K562 (cell line): ENCODE results near the gene ADM2. TPM values are rescaled to one million over a fixed set of nuclear protein-coding genes. Genes with fewer than 3 reads are reported as not detected.

Source experiments
- BRD9 ChIP-seq: fragments of 450-650 bp; IDR thresholded peaks from 2 replicates; pipeline ENCODE4 v1.6.1; 2018; ENCODE audit warnings: low read depth; ENCODE audit not compliant: partially characterized antibody
- CCNT2 ChIP-seq: IDR thresholded peaks from 2 replicates; pipeline ENCODE4 v1.6.1; 2011; ENCODE audit warnings: borderline replicate concordance, low read depth, mild to moderate bottlenecking, moderate library complexity, mixed read lengths, low read length; ENCODE audit not compliant: insufficient read length; ENCODE audit errors: extremely low read depth
- CLOCK ChIP-seq: fragments of 250-450 bp; sonication (Bioruptor Pico); IDR thresholded peaks from 2 replicates; pipeline ENCODE4 v1.4.0; 2020; ENCODE audit warnings: mild to moderate bottlenecking, moderate library complexity, borderline replicate concordance
- GATAD2A ChIP-seq: fragments of 450-650 bp; IDR thresholded peaks from 2 replicates; pipeline ENCODE4 v1.6.1; 2017
- JUND ChIP-seq, 2 experiments: IDR thresholded peaks; 2 replicates in 1 of 2; 3 replicates in 1 of 2; pipeline ENCODE4 v1.6.1; 2011; ENCODE audit warnings: borderline replicate concordance in 2 of 2, low read depth in 2 of 2, low read length in 2 of 2, improper control_type of control experiment in 1 of 2, missing biosample characterization in 1 of 2, missing genetic modification characterization in 1 of 2, missing genetic modification reagents in 1 of 2
- KAT7 ChIP-seq: sonication (generic); formaldehyde crosslinking; IDR thresholded peaks from 2 replicates; pipeline ENCODE4 v1.8.0; 2022; ENCODE audit warnings: missing genetic modification reagents, mild to moderate bottlenecking, borderline replicate concordance
- KDM2B ChIP-seq: fragments of 250-450 bp; sonication (Bioruptor Pico); IDR thresholded peaks from 2 replicates; pipeline ENCODE4 v1.8.0; 2021; ENCODE audit warnings: mild to moderate bottlenecking, moderate library complexity
- KLF6 ChIP-seq: fragments of 250-450 bp; sonication (Bioruptor Pico); IDR thresholded peaks from 2 replicates; pipeline ENCODE4 v1.4.0; 2020; ENCODE audit warnings: mild to moderate bottlenecking, moderate library complexity, borderline replicate concordance
- PHB2 ChIP-seq: fragments of 450-650 bp; IDR thresholded peaks from 2 replicates; pipeline ENCODE4 v1.6.1; 2017; ENCODE audit warnings: low read depth
- PURB ChIP-seq: sonication (generic); formaldehyde crosslinking; IDR thresholded peaks from 2 replicates; pipeline ENCODE4 v1.9.0; 2021; ENCODE audit warnings: low read depth, mild to moderate bottlenecking, missing genetic modification reagents
- RCOR1 ChIP-seq, 2 experiments: IDR thresholded peaks; 2 replicates each; pipeline ENCODE4 v1.6.1; 2012; ENCODE audit warnings: low read depth in 2 of 2, low read length in 2 of 2, borderline replicate concordance in 1 of 2, improper control_type of control experiment in 1 of 2
- SIN3B ChIP-seq: fragments of 450-650 bp; IDR thresholded peaks from 2 replicates; pipeline ENCODE4 v1.6.1; 2017; ENCODE audit warnings: low read depth, mild to moderate bottlenecking, moderate library complexity
- SRSF3 ChIP-seq: fragments of 200-400 bp; formaldehyde crosslinking; IDR thresholded peaks from 2 replicates; pipeline ENCODE4 v1.6.1; 2016; ENCODE audit warnings: mild to moderate bottlenecking, low read length, moderate library complexity; ENCODE audit not compliant: insufficient read depth
- ZNF165 ChIP-seq: fragments of 250-450 bp; sonication (Bioruptor Pico); IDR thresholded peaks from 2 replicates; pipeline ENCODE4 v1.4.0; 2020; ENCODE audit warnings: borderline replicate concordance
- ZNF23 ChIP-seq: fragments of 250-450 bp; sonication (Bioruptor Pico); IDR thresholded peaks from 2 replicates; pipeline ENCODE4 v1.4.0; 2020; ENCODE audit warnings: mild to moderate bottlenecking
- ZNF561 ChIP-seq: fragments of 450-650 bp; formaldehyde crosslinking; conservative IDR thresholded peaks from 2 replicates; pipeline ENCODE4 v1.4.0; 2020; ENCODE audit warnings: mild to moderate bottlenecking, moderate library complexity
- ZNF583 ChIP-seq: fragments of 250-450 bp; sonication (Bioruptor Pico); IDR thresholded peaks from 2 replicates; pipeline ENCODE4 v1.4.0; 2020
- polyA plus RNA-seq, 8 experiments: library from polyadenylated mRNA; depleted of rRNA in 4 of 8; stranded (reverse) in 5 of 8; unstranded in 3 of 8; fragments of >200 nt; fragmentation: Nextera tagmentation in 2 of 8; fragmentation: Illumina TruSeq in 1 of 8; extraction: Ambion mirVana in 2 of 8; extraction: Trizol in 1 of 8; gene quantifications; 2 replicates each; pipeline versions ENCODE4 v1.2.1 to v1.2.3, GENCODE V29; 2011 to 2014; ENCODE audit warnings: inconsistent platforms in 1 of 8, missing spikeins in 1 of 8
- total RNA-seq, 7 experiments: library from RNA; depleted of rRNA in 6 of 7; stranded (reverse); fragments of >200 nt in 6 of 7; fragmentation: Illumina TruSeq in 2 of 7; extraction: Trizol in 2 of 7; gene quantifications; 2 replicates each; pipeline versions ENCODE4 v1.2.1 to v1.2.3, GENCODE V29; 2011 to 2021; ENCODE audit warnings: low replicate concordance in 1 of 7
- TF ChIP-seq, protein P1 (sequence below): fragments of 450-650 bp; IDR thresholded peaks from 2 replicates; pipeline ENCODE4 v1.6.1; 2016; ENCODE audit warnings: mild to moderate bottlenecking
- TF ChIP-seq, protein P2 (sequence below): sonication (generic); formaldehyde crosslinking; IDR thresholded peaks from 2 replicates; pipeline ENCODE4 v1.8.1; 2022; ENCODE audit warnings: missing genetic modification reagents
- TF ChIP-seq, protein P3 (sequence below): sonication (generic); formaldehyde crosslinking; IDR thresholded peaks from 2 replicates; pipeline ENCODE4 v1.8.1; 2023; ENCODE audit warnings: mild to moderate bottlenecking, missing genetic modification reagents

The ADM2 gene
- total and polyA plus RNA-seq, 9 of the 15 experiments (the other 6 are each of a cell fraction or from before 2014, with no cell fraction given): 0.11 to 5.1 (median 0.38) TPM

GRCh38 chr22:50498322-50498890 lies 17.1 kb downstream of the ADM2 start (continued):
- TF ChIP-seq, protein P1, sequence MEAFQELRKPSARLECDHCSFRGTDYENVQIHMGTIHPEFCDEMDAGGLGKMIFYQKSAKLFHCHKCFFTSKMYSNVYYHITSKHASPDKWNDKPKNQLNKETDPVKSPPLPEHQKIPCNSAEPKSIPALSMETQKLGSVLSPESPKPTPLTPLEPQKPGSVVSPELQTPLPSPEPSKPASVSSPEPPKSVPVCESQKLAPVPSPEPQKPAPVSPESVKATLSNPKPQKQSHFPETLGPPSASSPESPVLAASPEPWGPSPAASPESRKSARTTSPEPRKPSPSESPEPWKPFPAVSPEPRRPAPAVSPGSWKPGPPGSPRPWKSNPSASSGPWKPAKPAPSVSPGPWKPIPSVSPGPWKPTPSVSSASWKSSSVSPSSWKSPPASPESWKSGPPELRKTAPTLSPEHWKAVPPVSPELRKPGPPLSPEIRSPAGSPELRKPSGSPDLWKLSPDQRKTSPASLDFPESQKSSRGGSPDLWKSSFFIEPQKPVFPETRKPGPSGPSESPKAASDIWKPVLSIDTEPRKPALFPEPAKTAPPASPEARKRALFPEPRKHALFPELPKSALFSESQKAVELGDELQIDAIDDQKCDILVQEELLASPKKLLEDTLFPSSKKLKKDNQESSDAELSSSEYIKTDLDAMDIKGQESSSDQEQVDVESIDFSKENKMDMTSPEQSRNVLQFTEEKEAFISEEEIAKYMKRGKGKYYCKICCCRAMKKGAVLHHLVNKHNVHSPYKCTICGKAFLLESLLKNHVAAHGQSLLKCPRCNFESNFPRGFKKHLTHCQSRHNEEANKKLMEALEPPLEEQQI: no peak
- TF ChIP-seq, protein P2, sequence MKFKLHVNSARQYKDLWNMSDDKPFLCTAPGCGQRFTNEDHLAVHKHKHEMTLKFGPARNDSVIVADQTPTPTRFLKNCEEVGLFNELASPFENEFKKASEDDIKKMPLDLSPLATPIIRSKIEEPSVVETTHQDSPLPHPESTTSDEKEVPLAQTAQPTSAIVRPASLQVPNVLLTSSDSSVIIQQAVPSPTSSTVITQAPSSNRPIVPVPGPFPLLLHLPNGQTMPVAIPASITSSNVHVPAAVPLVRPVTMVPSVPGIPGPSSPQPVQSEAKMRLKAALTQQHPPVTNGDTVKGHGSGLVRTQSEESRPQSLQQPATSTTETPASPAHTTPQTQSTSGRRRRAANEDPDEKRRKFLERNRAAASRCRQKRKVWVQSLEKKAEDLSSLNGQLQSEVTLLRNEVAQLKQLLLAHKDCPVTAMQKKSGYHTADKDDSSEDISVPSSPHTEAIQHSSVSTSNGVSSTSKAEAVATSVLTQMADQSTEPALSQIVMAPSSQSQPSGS (CRISPR knock-in tag): no peak
- TF ChIP-seq RCOR1 (IDR thresholded peaks at IDR 0.05; ENCODE audit: borderline replicate concordance in 1 of 2, low read depth in 2 of 2, low read length in 2 of 2) (peak in 1 of 2 experiments; percentile 20; a peak in 1 of 4 replicates), JUND (IDR thresholded peaks at IDR 0.05; ENCODE audit: borderline replicate concordance, low read depth, low read length) (no peak), JUND (tag; IDR thresholded peaks at IDR 0.05; ENCODE audit: borderline replicate concordance, low read depth, low read length) (no peak; the same call in 2 of the 3 replicates), ZNF561 (CRISPR knock-in tag) (no peak), SRSF3 (no peak), SIN3B (no peak), BRD9 (no peak), ZNF165 (no peak), PURB (CRISPR knock-in tag) (no peak), CLOCK (CRISPR knock-in tag) (no peak), KAT7 (CRISPR knock-in tag) (no peak), ZNF583 (CRISPR knock-in tag) (no peak), KLF6 (no peak), CCNT2 (no peak), GATAD2A (no peak), KDM2B (CRISPR knock-in tag) (no peak), PHB2 (no peak), ZNF23 (CRISPR knock-in tag) (no peak)
- TF ChIP-seq, protein P3, sequence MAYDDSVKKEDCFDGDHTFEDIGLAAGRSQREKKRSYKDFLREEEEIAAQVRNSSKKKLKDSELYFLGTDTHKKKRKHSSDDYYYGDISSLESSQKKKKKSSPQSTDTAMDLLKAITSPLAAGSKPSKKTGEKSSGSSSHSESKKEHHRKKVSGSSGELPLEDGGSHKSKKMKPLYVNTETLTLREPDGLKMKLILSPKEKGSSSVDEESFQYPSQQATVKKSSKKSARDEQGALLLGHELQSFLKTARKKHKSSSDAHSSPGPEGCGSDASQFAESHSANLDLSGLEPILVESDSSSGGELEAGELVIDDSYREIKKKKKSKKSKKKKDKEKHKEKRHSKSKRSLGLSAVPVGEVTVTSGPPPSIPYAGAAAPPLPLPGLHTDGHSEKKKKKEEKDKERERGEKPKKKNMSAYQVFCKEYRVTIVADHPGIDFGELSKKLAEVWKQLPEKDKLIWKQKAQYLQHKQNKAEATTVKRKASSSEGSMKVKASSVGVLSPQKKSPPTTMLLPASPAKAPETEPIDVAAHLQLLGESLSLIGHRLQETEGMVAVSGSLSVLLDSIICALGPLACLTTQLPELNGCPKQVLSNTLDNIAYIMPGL (CRISPR knock-in tag): no peak
